Pancreas (tissue), 10 donors: ENCODE measurements around the gene COPA. TPM values are rescaled to one million over a fixed set of nuclear protein-coding genes. Genes with fewer than 3 reads are reported as not detected.
"Not testable (repeated sequence)": the region's sequence is repeated elsewhere in the genome, so short reads cannot be mapped to it uniquely, and the experiment has no call there.

Experiments used
- ATAC-seq, 4 donors: fragments of 200-7000 bp; cut with Tn5 transposase; one replicate each; pipeline versions ENCODE4 v1.8.0 to v1.9.1; 2020; ENCODE audit warnings: mild to moderate bottlenecking in 4 of 4, moderate library complexity in 4 of 4
- DNase-seq, 6 donors: peaks; one replicate each; pipeline ENCODE4 v3.0.0-alpha.2; 2020
- FAIRE-seq: peaks from 2 replicates; lab custom pipeline; 2012; peaks lifted over from hg19 to GRCh38; lab: Jason Lieb, UNC
- H3K27ac ChIP-seq, 4 donors: fragments of 200-600 bp; sonication (generic); 1 replicate in 3 of 4; 2 replicates in 1 of 4; pipeline versions ENCODE4 v1.5.0 to v1.8.0; 2020
- H3K27me3 ChIP-seq, 4 donors: fragments of 200-600 bp; one replicate each; pipeline ENCODE4 v1.8.0; 2021
- H3K36me3 ChIP-seq, 3 donors: fragments of 200-600 bp; sonication (generic) in 1 of 3; one replicate each; pipeline versions ENCODE4 v1.5.0 to v1.8.0; 2020 to 2021
- H3K4me1 ChIP-seq, 3 donors: fragments of 200-600 bp; one replicate each; pipeline ENCODE4 v1.8.0; 2021
- H3K4me3 ChIP-seq, 4 donors: fragments of 200-600 bp; sonication (generic) in 2 of 4; one replicate each; pipeline versions ENCODE4 v1.5.0 to v1.8.0; 2020 to 2021
- H3K9me3 ChIP-seq, 4 donors: fragments of 200-600 bp; one replicate each; pipeline ENCODE4 v1.8.0; 2021
- CTCF ChIP-seq, 4 donors: fragments of 200-600 bp; sonication (generic) in 3 of 4; IDR thresholded peaks; one replicate each; pipeline versions ENCODE4 v1.5.0 to v1.8.0; 2021; ENCODE audit warnings: antibody characterized with exemption in 4 of 4
- WGBS, 2 donors: extraction: QIAGEN DNeasy Blood & Tissue Kit; methylation state at CpG; one replicate each; pipeline ENCODE4 v1.1.7; 2013; 5-methylcytosine and 5-hydroxymethylcytosine counted together
- intact Hi-C, 3 donors: fragments of 100-400 bp; cut with DNase I; formaldehyde crosslinking; loops; one replicate each; pipeline versions ENCODE4 v1.11.1 to v1.14.2; 2022
- polyA plus RNA-seq, 2 donors: library from polyadenylated mRNA; stranded (reverse); fragments of 200-250 nt; gene quantifications; one replicate each; pipeline ENCODE4 v1.2.3, GENCODE V29; 2013
- total RNA-seq, 6 donors: library from RNA; stranded (reverse); fragmentation: NEBNext Ultra II Directional in 4 of 6; extraction: Animal tissue kit (Norgen Biotek cat#: 25700) in 4 of 6; gene quantifications; one replicate each; pipeline versions ENCODE4 v1.2.1 to v1.2.4, GENCODE V29; 2021 to 2023
- donor health status: healthy with polysubstance abuse.
- donor health status: DM: no; HTN: no; CAD: no; lungs with moderate emphysema.
- donor health status: DM: no; HTN: no; CAD: no.
- donor health status: control.
- donor health status: control.
- donor health status: Bipolar disorder and iron deficiency.
- donor health status: DM: yes; HTN: yes; CAD: no.
- donor health status: DM: no; HTN: no; CAD: no.
- donor health status: DM: no; HTN: no; CAD: no.
- donor health status: DM: yes; HTN: yes; CAD: no.

COPA gene
- total and polyA plus RNA-seq, 8 donors: 34.7 to 114 (median 75.9) TPM

DNA sequence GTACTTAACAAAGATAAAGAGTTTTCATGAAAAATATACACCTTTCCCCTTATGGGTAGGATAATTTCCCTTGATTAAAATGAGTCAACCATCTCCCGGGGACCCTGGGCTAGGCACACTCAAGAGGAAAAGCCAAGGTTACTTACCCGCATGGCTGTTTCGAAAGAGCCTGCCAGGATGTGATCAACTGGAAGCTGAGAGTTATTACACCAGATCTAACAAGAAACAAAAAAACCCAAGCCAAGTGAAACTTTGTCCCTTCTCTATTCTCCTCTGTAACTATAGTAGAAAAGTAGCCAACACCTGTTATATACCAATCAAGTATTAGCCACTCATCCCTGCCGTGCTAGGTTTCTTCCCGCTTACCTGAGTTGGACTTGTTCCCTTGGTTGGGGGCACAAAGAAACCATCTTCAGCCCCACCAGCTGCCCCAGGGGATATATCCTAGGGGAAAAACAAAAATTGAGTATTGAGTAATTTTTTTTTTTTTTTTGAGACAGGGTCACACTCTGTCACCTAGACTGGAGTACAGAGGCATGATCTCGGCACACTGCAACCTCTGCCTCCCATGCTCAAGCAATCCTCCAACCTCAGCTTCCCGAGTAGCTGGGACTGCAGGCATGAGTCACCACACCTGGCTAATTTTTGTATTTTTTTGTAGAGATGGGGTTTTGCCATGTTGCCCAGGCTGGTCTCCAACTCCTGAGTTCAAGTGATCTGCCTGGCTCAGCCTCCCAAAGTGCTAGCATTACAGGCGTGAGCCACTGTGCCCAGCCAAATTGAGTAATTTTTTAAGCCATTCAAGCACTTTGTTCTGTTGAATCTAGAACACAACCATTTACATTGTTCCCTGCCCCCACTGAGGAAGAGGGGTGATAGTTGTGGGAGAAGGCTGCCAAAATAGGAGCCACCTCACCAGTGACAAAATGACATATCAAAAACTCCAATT is 49.8 kb downstream of the COPA start:
- no peak for ATAC-seq

GRCh38 chr1:160291248-160292220 is 51.5 kb downstream of the COPA start:
- intact Hi-C loops: loop anchor here in 1 of 3 donors (5.0 kb wide), 1 partner anchor 99 kb away; the partner anchor contains the start of gene CASQ1
- WGBS, 2 donors: 44 to 46% methylated on average over 11 of the region's 11 CpGs
- DNase-seq: peak in 5 of 6 donors; percentile 35 to 76 (median 54)
- no peak for FAIRE-seq
- H3K27me3 ChIP-seq: no peaks in the 10 kb centered on the region
- no peak overlapping the region for H3K27ac ChIP-seq
- peak; percentile 86 to 98 (median 93) for ATAC-seq
- no peak overlapping the region for H3K4me3 ChIP-seq
- H3K9me3 ChIP-seq: no peaks in the 10 kb centered on the region
- no peaks in the 10 kb centered on the region for H3K4me1 ChIP-seq
- peak; percentile 54 to 85 (median 67) for TF ChIP-seq CTCF (IDR thresholded peaks at IDR 0.05)
- peaks cover 29 to 78% (median 67%) of the 10 kb centered on the region in 3 donors for H3K36me3 ChIP-seq

More for the DNA sequence above, 49.8 kb downstream of the COPA start:
- no peak for DNase-seq
- FAIRE-seq: no peak
- intact Hi-C loops: loop anchor here in 1 of 3 donors (5.0 kb wide), 1 partner anchor 101 kb away; the partner anchor contains the start of gene CASQ1
- Histone ChIP-seq H3K27ac (no peak overlapping the region), H3K9me3 (no peaks in the 10 kb centered on the region), H3K4me1 (no peaks in the 10 kb centered on the region), H3K36me3 (peaks cover 37 to 96% (median 85%) of the 10 kb centered on the region in 3 donors), H3K4me3 (no peak overlapping the region), H3K27me3 (no peaks in the 10 kb centered on the region)
- TF ChIP-seq CTCF (IDR thresholded peaks at IDR 0.05): no peak
- WGBS, 2 donors: 88% methylated on average over 8 of the region's 8 CpGs

GRCh38 chr1:160287769-160288168 is 55.3 kb downstream of the COPA start:
- not testable (repeated sequence) for H3K27ac ChIP-seq, FAIRE-seq, H3K27me3 ChIP-seq, H3K9me3 ChIP-seq, DNase-seq, ATAC-seq, H3K4me3 ChIP-seq
- Histone ChIP-seq H3K4me1 (peaks cover 6 to 15% (median 14%) of the 10 kb centered on the region in 3 donors), H3K36me3 (peaks cover 11 to 41% (median 30%) of the 10 kb centered on the region in 3 donors)
- intact Hi-C loops: loop anchor here in 1 of 3 donors (10.0 kb wide), 1 partner anchor 183 kb away; no protein-coding TSS in a partner anchor
- WGBS, 2 donors: 93 to 95% methylated on average over 12 of the region's 12 CpGs

GRCh38 chr1:160285506-160285905 is 57.5 kb downstream of the COPA start:
- FAIRE-seq (no peak), ATAC-seq (no peak), DNase-seq (peak in 1 of 6 donors; percentile 23)
- H3K27me3 ChIP-seq: no peaks in the 10 kb centered on the region
- WGBS, 2 donors: 70 to 71% methylated on average over 23 of the region's 23 CpGs
- H3K4me3 ChIP-seq: peak overlapping the region in 2 of 4 donors; percentile 90 to 97
- peaks cover 4 to 38% (median 15%) of the 10 kb centered on the region in 3 donors for H3K36me3 ChIP-seq
- no peak overlapping the region for H3K27ac ChIP-seq
- intact Hi-C loops: loop anchor here in 1 of 3 donors (10.0 kb wide), 1 partner anchor 181 kb away; no protein-coding TSS in a partner anchor
- no peak for TF ChIP-seq CTCF (IDR thresholded peaks at IDR 0.05)
- peaks cover 6 to 15% (median 14%) of the 10 kb centered on the region in 3 donors for H3K4me1 ChIP-seq
- H3K9me3 ChIP-seq: no peaks in the 10 kb centered on the region
